Panc1 (cell line): Measurements from ENCODE around the gene CLTC.

ENCODE experiments used
- POLR2AphosphoS5 ChIP-seq: IDR thresholded peaks from 2 replicates; pipeline ENCODE4 v1.6.1; 2012; ENCODE audit warnings: mild to moderate bottlenecking, low read depth, low read length, moderate library complexity
- SIN3A ChIP-seq: IDR thresholded peaks from 2 replicates; pipeline ENCODE4 v1.6.1; 2012; ENCODE audit warnings: low read depth, mild to moderate bottlenecking, low read length, moderate library complexity, borderline replicate concordance; ENCODE audit not compliant: insufficient read depth
- TCF7L2 ChIP-seq: IDR thresholded peaks from 2 replicates; pipeline ENCODE4 v1.6.1; 2011; ENCODE audit warnings: mild to moderate bottlenecking, low read depth, low read length, inconsistent platforms
- TF ChIP-seq, protein P1 (sequence below): fragments of 450-650 bp; IDR thresholded peaks from 2 replicates; pipeline ENCODE4 v1.5.1; 2017; ENCODE audit warnings: mild to moderate bottlenecking
- TF ChIP-seq, protein P2 (sequence below), 2 experiments: IDR thresholded peaks; 2 replicates each; pipeline ENCODE4 v1.6.1; 2011 to 2012; ENCODE audit warnings: low read depth in 2 of 2, control low read depth in 1 of 2, low read length in 1 of 2, mild to moderate bottlenecking in 1 of 2, moderate library complexity in 1 of 2; ENCODE audit not compliant: insufficient read depth in 1 of 2

DNA sequence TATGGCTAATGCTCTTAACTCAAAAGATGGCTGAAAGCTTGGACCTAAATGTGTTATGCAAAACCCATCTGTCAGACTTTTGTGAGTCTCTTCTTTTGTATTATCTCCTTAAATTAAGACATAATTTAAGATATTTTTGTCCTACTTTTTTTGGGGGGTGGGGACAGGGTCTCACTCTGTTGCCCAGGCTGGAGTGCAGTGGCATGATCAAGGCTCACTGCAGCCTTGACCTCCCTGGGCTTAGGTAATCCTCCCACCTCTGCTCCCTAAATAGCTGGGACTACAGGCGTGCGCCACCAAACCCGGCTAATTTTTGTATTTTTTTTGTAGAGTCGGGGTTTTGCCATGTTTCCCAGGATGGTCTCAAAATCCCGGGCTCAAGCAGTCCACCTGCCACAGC, 7.1 kb downstream of the CLTC start:
- TF ChIP-seq POLR2AphosphoS5, result no peak
- TF ChIP-seq, protein P1, sequence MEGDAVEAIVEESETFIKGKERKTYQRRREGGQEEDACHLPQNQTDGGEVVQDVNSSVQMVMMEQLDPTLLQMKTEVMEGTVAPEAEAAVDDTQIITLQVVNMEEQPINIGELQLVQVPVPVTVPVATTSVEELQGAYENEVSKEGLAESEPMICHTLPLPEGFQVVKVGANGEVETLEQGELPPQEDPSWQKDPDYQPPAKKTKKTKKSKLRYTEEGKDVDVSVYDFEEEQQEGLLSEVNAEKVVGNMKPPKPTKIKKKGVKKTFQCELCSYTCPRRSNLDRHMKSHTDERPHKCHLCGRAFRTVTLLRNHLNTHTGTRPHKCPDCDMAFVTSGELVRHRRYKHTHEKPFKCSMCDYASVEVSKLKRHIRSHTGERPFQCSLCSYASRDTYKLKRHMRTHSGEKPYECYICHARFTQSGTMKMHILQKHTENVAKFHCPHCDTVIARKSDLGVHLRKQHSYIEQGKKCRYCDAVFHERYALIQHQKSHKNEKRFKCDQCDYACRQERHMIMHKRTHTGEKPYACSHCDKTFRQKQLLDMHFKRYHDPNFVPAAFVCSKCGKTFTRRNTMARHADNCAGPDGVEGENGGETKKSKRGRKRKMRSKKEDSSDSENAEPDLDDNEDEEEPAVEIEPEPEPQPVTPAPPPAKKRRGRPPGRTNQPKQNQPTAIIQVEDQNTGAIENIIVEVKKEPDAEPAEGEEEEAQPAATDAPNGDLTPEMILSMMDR, result no peak
- TF ChIP-seq SIN3A, result no peak
- TF ChIP-seq, protein P2, sequence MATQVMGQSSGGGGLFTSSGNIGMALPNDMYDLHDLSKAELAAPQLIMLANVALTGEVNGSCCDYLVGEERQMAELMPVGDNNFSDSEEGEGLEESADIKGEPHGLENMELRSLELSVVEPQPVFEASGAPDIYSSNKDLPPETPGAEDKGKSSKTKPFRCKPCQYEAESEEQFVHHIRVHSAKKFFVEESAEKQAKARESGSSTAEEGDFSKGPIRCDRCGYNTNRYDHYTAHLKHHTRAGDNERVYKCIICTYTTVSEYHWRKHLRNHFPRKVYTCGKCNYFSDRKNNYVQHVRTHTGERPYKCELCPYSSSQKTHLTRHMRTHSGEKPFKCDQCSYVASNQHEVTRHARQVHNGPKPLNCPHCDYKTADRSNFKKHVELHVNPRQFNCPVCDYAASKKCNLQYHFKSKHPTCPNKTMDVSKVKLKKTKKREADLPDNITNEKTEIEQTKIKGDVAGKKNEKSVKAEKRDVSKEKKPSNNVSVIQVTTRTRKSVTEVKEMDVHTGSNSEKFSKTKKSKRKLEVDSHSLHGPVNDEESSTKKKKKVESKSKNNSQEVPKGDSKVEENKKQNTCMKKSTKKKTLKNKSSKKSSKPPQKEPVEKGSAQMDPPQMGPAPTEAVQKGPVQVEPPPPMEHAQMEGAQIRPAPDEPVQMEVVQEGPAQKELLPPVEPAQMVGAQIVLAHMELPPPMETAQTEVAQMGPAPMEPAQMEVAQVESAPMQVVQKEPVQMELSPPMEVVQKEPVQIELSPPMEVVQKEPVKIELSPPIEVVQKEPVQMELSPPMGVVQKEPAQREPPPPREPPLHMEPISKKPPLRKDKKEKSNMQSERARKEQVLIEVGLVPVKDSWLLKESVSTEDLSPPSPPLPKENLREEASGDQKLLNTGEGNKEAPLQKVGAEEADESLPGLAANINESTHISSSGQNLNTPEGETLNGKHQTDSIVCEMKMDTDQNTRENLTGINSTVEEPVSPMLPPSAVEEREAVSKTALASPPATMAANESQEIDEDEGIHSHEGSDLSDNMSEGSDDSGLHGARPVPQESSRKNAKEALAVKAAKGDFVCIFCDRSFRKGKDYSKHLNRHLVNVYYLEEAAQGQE (IDR thresholded peaks at IDR 0.05; ENCODE audit: insufficient read depth in 1 of 2, low read depth in 2 of 2, low read length in 1 of 2), result no peak
- TF ChIP-seq TCF7L2, result no peak
